Fibroblast of peridontal ligament (primary cell): ENCODE measurements around the gene SLC5A11.
A peak's percentile ranks its signal among the peaks of the same experiment; 100 is the strongest.
"Not testable (repeated sequence)": the region's sequence is repeated elsewhere in the genome, so short reads cannot be mapped to it uniquely, and the experiment has no call there.

Experiments used
- DNase-seq: peaks from one replicate; pipeline ENCODE4 v3.0.0-alpha.2; 2010; ENCODE audit errors: extremely low read depth

SLC5A11 gene

GRCh38 chr16:24845726-24846547, at the start of gene SLC5A11:
Gene SLC5A11 (plus strand): TSS chr16:24845963. CDS start chr16:24858644, 12,681 bp downstream.
- no peak for DNase-seq

GRCh38 chr16:24800586-24800985, 45.2 kb upstream of the SLC5A11 start:
- peak; percentile 29 for DNase-seq

GRCh38 chr16:24801761-24802302, 43.9 kb upstream of the SLC5A11 start:
- DNase-seq, result no peak

GRCh38 chr16:24805484-24805883, 40.3 kb upstream of the SLC5A11 start:
- no peak for DNase-seq

- DNase-seq, result no peak
Observed at GRCh38 chr16:24807301-24807700, 38.5 kb upstream of the SLC5A11 start.

- no peak for DNase-seq
Observed at GRCh38 chr16:24810951-24811843, 34.6 kb upstream of the SLC5A11 start.

- DNase-seq, result not testable (repeated sequence)
Observed at GRCh38 chr16:24812813-24813212, 33.0 kb upstream of the SLC5A11 start.

- no peak for DNase-seq
Observed at GRCh38 chr16:24815021-24815420, 30.7 kb upstream of the SLC5A11 start.

GRCh38 chr16:24816688-24817087, 29.1 kb upstream of the SLC5A11 start:
- DNase-seq, result no peak

- peak; percentile 69 for DNase-seq
Observed at GRCh38 chr16:24819462-24820040, 26.2 kb upstream of the SLC5A11 start.

- DNase-seq, result no peak
Observed at GRCh38 chr16:24820522-24820921, 25.2 kb upstream of the SLC5A11 start.

- no peak for DNase-seq
Observed at GRCh38 chr16:24821129-24821528, 24.6 kb upstream of the SLC5A11 start.

- no peak for DNase-seq
Observed at GRCh38 chr16:24822542-24822941, 23.2 kb upstream of the SLC5A11 start.

GRCh38 chr16:24822974-24823373, 22.8 kb upstream of the SLC5A11 start:
- DNase-seq, result no peak

- no peak for DNase-seq
Observed at GRCh38 chr16:24825696-24826095, 20.1 kb upstream of the SLC5A11 start.

- DNase-seq, result peak; percentile 38
Observed at GRCh38 chr16:24826096-24826690, 19.6 kb upstream of the SLC5A11 start.

- no peak for DNase-seq
Observed at GRCh38 chr16:24826817-24827566, 18.8 kb upstream of the SLC5A11 start.

- DNase-seq, result no peak
Observed at GRCh38 chr16:24829153-24829552, 16.6 kb upstream of the SLC5A11 start.

- DNase-seq, result no peak
Observed at GRCh38 chr16:24833352-24833751, 12.4 kb upstream of the SLC5A11 start.

- DNase-seq, result peak; percentile 57
Observed at GRCh38 chr16:24834459-24835335, 11.1 kb upstream of the SLC5A11 start.
